GM12878 (cell line): ENCODE measurements around the gene RALB. TPM values are rescaled to one million over a fixed set of nuclear protein-coding genes. Genes with fewer than 3 reads are reported as not detected.

ENCODE experiments used
- ATAC-seq: fragments of 200-7000 bp; cut with Tn5 transposase; 3 replicates; pipeline ENCODE4 v1.9.1; 2020; ENCODE audit warnings: mild to moderate bottlenecking, moderate library complexity
- BruUV-seq: library from RNA; stranded (reverse); fragments of 400-500 nt; replicated peaks from 2 replicates; lab custom pipeline; 2021; lab: Mats Ljungman, UMichigan
- CTCF ChIA-PET: fragments of 300-600 bp; sonication (Branson Sonifier 250); formaldehyde crosslinking; extraction: SDS; loops from one replicate; lab custom pipeline; 2021; ENCODE audit warnings: inconsistent platforms; lab: Yijun Ruan, JAX
- POLR2A ChIA-PET: fragments of 350-600 bp; formaldehyde crosslinking; extraction: SDS; loops from one replicate; lab custom pipeline; 2021; ENCODE audit warnings: inconsistent platforms; lab: Charles Lee
- RAD21 ChIA-PET: fragments of 300-600 bp; sonication (Branson Sonifier 250); formaldehyde crosslinking; loops from one replicate; lab custom pipeline; 2023; ENCODE audit warnings: antibody characterized with exemption; ENCODE audit not compliant: unreplicated experiment; lab: Charles Lee
- SMC1A ChIA-PET: fragments of 300-600 bp; sonication (Branson Sonifier 250); formaldehyde crosslinking; loops from one replicate; lab custom pipeline; 2023; ENCODE audit not compliant: unreplicated experiment, uncharacterized antibody; lab: Charles Lee
- DNase-seq: peaks from one replicate; pipeline ENCODE4 v3.0.0-alpha.2; 2011; ENCODE audit warnings: low read depth, low spot score
- FAIRE-seq: peaks from 3 replicates; lab custom pipeline; 2011; peaks lifted over from hg19 to GRCh38; lab: Jason Lieb, UNC
- H2AFZ ChIP-seq: 2 replicates; pipeline ENCODE4 v1.6.0; 2011; ENCODE audit warnings: low read depth, low read length, control low read depth; ENCODE audit not compliant: control insufficient read depth
- H3K27ac ChIP-seq: 2 replicates; pipeline ENCODE4 v1.5.1; 2011; ENCODE audit warnings: control low read depth; ENCODE audit not compliant: control insufficient read depth, insufficient read depth
- H3K27me3 ChIP-seq, 2 experiments: replicated peaks in 1 of 2; 2 replicates each; pipeline versions ENCODE4 v1.6.0 to v1.6.1; 2011; ENCODE audit warnings: low read length in 1 of 2; ENCODE audit not compliant: control insufficient read depth in 2 of 2, insufficient read depth in 2 of 2
- H3K36me3 ChIP-seq, 2 experiments: 2 replicates each; pipeline ENCODE4 v1.5.1; 2011; ENCODE audit warnings: low read length in 1 of 2; ENCODE audit not compliant: control insufficient read depth in 2 of 2, insufficient read depth in 2 of 2
- H3K4me1 ChIP-seq: 2 replicates; pipeline ENCODE4 v1.6.1; 2011; ENCODE audit warnings: mild to moderate bottlenecking, low read length, moderate library complexity, mixed read lengths; ENCODE audit not compliant: control insufficient read depth, insufficient read depth
- H3K4me2 ChIP-seq: 2 replicates; pipeline ENCODE4 v1.6.0; 2011; ENCODE audit warnings: control low read depth; ENCODE audit not compliant: control insufficient read depth, insufficient read depth
- H3K4me3 ChIP-seq: fragments of 200-600 bp; sonication (generic); 2 replicates; pipeline ENCODE4 v1.5.1; 2016
- H3K79me2 ChIP-seq: 2 replicates; pipeline ENCODE4 v1.6.0; 2011; ENCODE audit warnings: low read length; ENCODE audit not compliant: control insufficient read depth, insufficient read depth
- H3K9ac ChIP-seq: 2 replicates; pipeline ENCODE4 v1.8.0; 2011; ENCODE audit warnings: low read length, control low read depth, mixed read lengths; ENCODE audit not compliant: control insufficient read depth, insufficient read depth
- H3K9me3 ChIP-seq: replicated peaks from 3 replicates; pipeline ENCODE4 v1.5.1; 2011; ENCODE audit warnings: mild to moderate bottlenecking, low read length; ENCODE audit not compliant: control insufficient read depth, insufficient read depth
- H4K20me1 ChIP-seq: 2 replicates; pipeline ENCODE4 v1.6.0; 2011; ENCODE audit not compliant: control insufficient read depth, insufficient read depth
- CBX3 ChIP-seq: fragments of 200-600 bp; sonication (generic); IDR thresholded peaks from 2 replicates; pipeline ENCODE4 v1.6.1; 2016; ENCODE audit warnings: low read depth, borderline replicate concordance
- EGR1 ChIP-seq, 2 experiments: IDR thresholded peaks; 1 replicate in 1 of 2; 2 replicates in 1 of 2; pipeline ENCODE4 v1.6.1; 2011 to 2012; ENCODE audit warnings: low read depth in 2 of 2, low read length in 2 of 2, borderline replicate concordance in 1 of 2, mild to moderate bottlenecking in 1 of 2, moderate library complexity in 1 of 2
- GABPA ChIP-seq: IDR thresholded peaks from 2 replicates; pipeline ENCODE4 v1.6.1; 2014; ENCODE audit warnings: antibody characterized with exemption, low read depth, mild to moderate bottlenecking, inconsistent platforms
- MYB ChIP-seq: fragments of 150-350 bp; IDR thresholded peaks from 2 replicates; pipeline ENCODE4 v1.6.1; 2014; ENCODE audit warnings: mild to moderate bottlenecking, low read depth, low read length, borderline replicate concordance
- NFYA ChIP-seq: IDR thresholded peaks from 2 replicates; pipeline ENCODE4 v1.6.1; 2011; ENCODE audit warnings: low read depth, mild to moderate bottlenecking, low read length, improper control_type of control experiment, borderline replicate concordance
- PML ChIP-seq: IDR thresholded peaks from 2 replicates; pipeline ENCODE4 v1.6.1; 2012; ENCODE audit warnings: low read length, inconsistent platforms
- RUNX3 ChIP-seq: IDR thresholded peaks from 2 replicates; pipeline ENCODE4 v1.6.1; 2012; ENCODE audit warnings: low read length, inconsistent platforms
- SIX5 ChIP-seq: IDR thresholded peaks from 2 replicates; pipeline ENCODE4 v1.6.1; 2011; ENCODE audit warnings: mild to moderate bottlenecking, low read depth, low read length, moderate library complexity; ENCODE audit not compliant: severe bottlenecking
- SP1 ChIP-seq: IDR thresholded peaks from one replicate; pipeline ENCODE4 v1.6.1; 2011; ENCODE audit warnings: low read depth, low read length
- SREBF1 ChIP-seq: IDR thresholded peaks from 2 replicates; pipeline ENCODE4 v1.6.1; 2012; ENCODE audit warnings: mild to moderate bottlenecking, low read length
- STAT1 ChIP-seq: fragments of 450-650 bp; conservative IDR thresholded peaks from 2 replicates; pipeline ENCODE4 v1.6.1; 2014; ENCODE audit warnings: antibody characterized with exemption, mild to moderate bottlenecking
- WGBS: methylation state at CpG from one replicate; pipeline ENCODE4 v1.1.6; 2016; ENCODE audit warnings: low lambda C conversion rate; ENCODE audit not compliant: insufficient replicate concordance, insufficient coverage; ENCODE audit errors: missing lambda C conversion rate; 5-methylcytosine and 5-hydroxymethylcytosine counted together
- in situ Hi-C: fragments of 300-500 bp; cut with MboI; formaldehyde crosslinking; loops from 9 replicates; pipeline ENCODE4 v1.14.3; 2018; ENCODE audit warnings: mixed read lengths
- intact Hi-C: fragments of 100-400 bp; cut with micrococcal nuclease; formaldehyde crosslinking; loops from one replicate; pipeline ENCODE4 v1.14.2; 2022; ENCODE audit not compliant: unreplicated experiment
- polyA plus RNA-seq, 11 experiments: library from polyadenylated mRNA; depleted of rRNA in 4 of 11; unstranded in 6 of 11; stranded (reverse) in 5 of 11; fragments of >200 nt; fragmentation: Nextera tagmentation in 4 of 11; fragmentation: Illumina TruSeq in 1 of 11; extraction: Ambion mirVana in 4 of 11; extraction: Trizol in 1 of 11; gene quantifications; 1 replicate in 1 of 11; 2 replicates in 10 of 11; pipeline versions ENCODE4 v1.2.1 to v1.2.3, GENCODE V29; 2011 to 2016; ENCODE audit warnings: inconsistent platforms in 2 of 11, missing spikeins in 2 of 11, low read depth in 1 of 11
- total RNA-seq, 4 experiments: library from RNA; depleted of rRNA in 3 of 4; stranded (reverse); fragments of >200 nt in 3 of 4; fragmentation: Illumina TruSeq in 1 of 4; extraction: Trizol in 1 of 4; gene quantifications; 2 replicates each; pipeline versions ENCODE4 v1.2.1 to v1.2.3, GENCODE V29; 2013 to 2021
- TF ChIP-seq, protein P1 (sequence below): fragments of 450-650 bp; formaldehyde crosslinking; IDR thresholded peaks from 2 replicates; pipeline ENCODE4 v1.5.0; 2022; ENCODE audit warnings: mild to moderate bottlenecking, missing genetic modification characterization
- TF ChIP-seq, protein P2 (sequence below): fragments of 450-650 bp; IDR thresholded peaks from 2 replicates; pipeline ENCODE4 v1.6.1; 2017; ENCODE audit warnings: mild to moderate bottlenecking, low read depth, inconsistent platforms; ENCODE audit not compliant: poor library complexity, severe bottlenecking
- TF ChIP-seq, protein P3 (sequence below): IDR thresholded peaks from 2 replicates; pipeline ENCODE4 v1.6.1; 2012; ENCODE audit warnings: low read length, inconsistent platforms

The RALB gene
- total and polyA plus RNA-seq, 10 of the 15 experiments (the other 5 are each of a cell fraction or from before 2014, with no cell fraction given) = 8.3 to 54.0 (median 24.2) TPM

DNA sequence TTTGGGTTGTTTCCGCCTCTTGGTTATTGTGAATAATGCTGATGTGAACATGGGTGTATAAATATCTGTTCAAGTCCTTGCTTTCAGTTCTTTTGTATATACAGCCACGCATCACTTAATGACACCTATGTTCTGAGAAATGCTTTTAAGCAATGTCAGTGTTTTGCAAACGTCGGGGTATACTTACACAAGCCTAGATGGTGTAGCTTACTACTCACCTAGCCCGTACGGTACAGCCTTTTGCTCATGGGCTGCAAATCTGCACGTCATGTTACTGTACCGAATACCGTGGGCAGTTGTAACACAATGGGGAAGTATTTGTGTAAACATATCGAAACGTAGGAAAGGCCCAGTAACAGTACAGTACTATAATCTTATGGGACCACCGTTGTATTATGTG, 12.4 kb downstream of the RALB start:
- H4K20me1 ChIP-seq = no peaks in the 10 kb centered on the region
- CTCF ChIA-PET = interaction anchor here (1.0 to 1.7 kb wide), 3 partner anchors 10 to 48 kb away, joined by 3 to 7 read pairs (median 4); partner anchors contain the start of gene RALB
- H3K4me3 ChIP-seq = peak overlapping the region; percentile 2; the same call in 1 of the 2 replicates
- POLR2A ChIA-PET = interaction anchor here (0.9 to 1.6 kb wide), 3 partner anchors 11 to 33 kb away, joined by 3 to 4 read pairs (median 4); no protein-coding TSS in a partner anchor
- intact Hi-C loops = no loop called here
- FAIRE-seq (no peak), DNase-seq (no peak), ATAC-seq (peak; percentile 75)
- no peak overlapping the region for H3K9ac ChIP-seq
- peaks cover 17% of the 10 kb centered on the region for H3K4me1 ChIP-seq
- SMC1A ChIA-PET = interaction anchor here (1.0 to 3.7 kb wide), 7 partner anchors 9 to 88 kb away, joined by 3 to 25 read pairs (median 6); partner anchors contain the start of gene RALB
- no peaks in the 10 kb centered on the region for H3K27me3 ChIP-seq
- BruUV-seq = no TSS peak
- peak overlapping the region; percentile 28; the same call in 1 of the 2 replicates for H3K4me2 ChIP-seq
- TF ChIP-seq EGR1 (IDR thresholded peaks at IDR 0.05; ENCODE audit: borderline replicate concordance in 1 of 2, low read depth in 2 of 2, low read length in 2 of 2) (no peak), MYB (no peak), CBX3 (no peak), GABPA (no peak), SREBF1 (no peak), PML (no peak), RUNX3 (no peak), SIX5 (no peak), STAT1 (no peak), NFYA (no peak), SP1 (no peak)
- TF ChIP-seq, protein P1, sequence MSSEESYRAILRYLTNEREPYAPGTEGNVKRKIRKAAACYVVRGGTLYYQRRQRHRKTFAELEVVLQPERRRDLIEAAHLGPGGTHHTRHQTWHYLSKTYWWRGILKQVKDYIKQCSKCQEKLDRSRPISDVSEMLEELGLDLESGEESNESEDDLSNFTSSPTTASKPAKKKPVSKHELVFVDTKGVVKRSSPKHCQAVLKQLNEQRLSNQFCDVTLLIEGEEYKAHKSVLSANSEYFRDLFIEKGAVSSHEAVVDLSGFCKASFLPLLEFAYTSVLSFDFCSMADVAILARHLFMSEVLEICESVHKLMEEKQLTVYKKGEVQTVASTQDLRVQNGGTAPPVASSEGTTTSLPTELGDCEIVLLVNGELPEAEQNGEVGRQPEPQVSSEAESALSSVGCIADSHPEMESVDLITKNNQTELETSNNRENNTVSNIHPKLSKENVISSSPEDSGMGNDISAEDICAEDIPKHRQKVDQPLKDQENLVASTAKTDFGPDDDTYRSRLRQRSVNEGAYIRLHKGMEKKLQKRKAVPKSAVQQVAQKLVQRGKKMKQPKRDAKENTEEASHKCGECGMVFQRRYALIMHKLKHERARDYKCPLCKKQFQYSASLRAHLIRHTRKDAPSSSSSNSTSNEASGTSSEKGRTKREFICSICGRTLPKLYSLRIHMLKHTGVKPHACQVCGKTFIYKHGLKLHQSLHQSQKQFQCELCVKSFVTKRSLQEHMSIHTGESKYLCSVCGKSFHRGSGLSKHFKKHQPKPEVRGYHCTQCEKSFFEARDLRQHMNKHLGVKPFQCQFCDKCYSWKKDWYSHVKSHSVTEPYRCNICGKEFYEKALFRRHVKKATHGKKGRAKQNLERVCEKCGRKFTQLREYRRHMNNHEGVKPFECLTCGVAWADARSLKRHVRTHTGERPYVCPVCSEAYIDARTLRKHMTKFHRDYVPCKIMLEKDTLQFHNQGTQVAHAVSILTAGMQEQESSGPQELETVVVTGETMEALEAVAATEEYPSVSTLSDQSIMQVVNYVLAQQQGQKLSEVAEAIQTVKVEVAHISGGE (CRISPR knock-in tag) = no peak
- TF ChIP-seq, protein P2, sequence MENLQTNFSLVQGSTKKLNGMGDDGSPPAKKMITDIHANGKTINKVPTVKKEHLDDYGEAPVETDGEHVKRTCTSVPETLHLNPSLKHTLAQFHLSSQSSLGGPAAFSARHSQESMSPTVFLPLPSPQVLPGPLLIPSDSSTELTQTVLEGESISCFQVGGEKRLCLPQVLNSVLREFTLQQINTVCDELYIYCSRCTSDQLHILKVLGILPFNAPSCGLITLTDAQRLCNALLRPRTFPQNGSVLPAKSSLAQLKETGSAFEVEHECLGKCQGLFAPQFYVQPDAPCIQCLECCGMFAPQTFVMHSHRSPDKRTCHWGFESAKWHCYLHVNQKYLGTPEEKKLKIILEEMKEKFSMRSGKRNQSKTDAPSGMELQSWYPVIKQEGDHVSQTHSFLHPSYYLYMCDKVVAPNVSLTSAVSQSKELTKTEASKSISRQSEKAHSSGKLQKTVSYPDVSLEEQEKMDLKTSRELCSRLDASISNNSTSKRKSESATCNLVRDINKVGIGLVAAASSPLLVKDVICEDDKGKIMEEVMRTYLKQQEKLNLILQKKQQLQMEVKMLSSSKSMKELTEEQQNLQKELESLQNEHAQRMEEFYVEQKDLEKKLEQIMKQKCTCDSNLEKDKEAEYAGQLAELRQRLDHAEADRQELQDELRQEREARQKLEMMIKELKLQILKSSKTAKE = no peak
- TF ChIP-seq, protein P3, sequence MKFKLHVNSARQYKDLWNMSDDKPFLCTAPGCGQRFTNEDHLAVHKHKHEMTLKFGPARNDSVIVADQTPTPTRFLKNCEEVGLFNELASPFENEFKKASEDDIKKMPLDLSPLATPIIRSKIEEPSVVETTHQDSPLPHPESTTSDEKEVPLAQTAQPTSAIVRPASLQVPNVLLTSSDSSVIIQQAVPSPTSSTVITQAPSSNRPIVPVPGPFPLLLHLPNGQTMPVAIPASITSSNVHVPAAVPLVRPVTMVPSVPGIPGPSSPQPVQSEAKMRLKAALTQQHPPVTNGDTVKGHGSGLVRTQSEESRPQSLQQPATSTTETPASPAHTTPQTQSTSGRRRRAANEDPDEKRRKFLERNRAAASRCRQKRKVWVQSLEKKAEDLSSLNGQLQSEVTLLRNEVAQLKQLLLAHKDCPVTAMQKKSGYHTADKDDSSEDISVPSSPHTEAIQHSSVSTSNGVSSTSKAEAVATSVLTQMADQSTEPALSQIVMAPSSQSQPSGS = no peak
- RAD21 ChIA-PET = interaction anchor here (0.9 to 1.4 kb wide), 2 partner anchors 13 to 48 kb away, joined by 4 read pairs; partner anchors contain the start of gene RALB
- H3K36me3 ChIP-seq = peaks cover 0 to 4% of the 10 kb centered on the region in 2 experiments; a peak in 1 of 4 replicates
- no peak overlapping the region for H3K27ac ChIP-seq
- no peak overlapping the region for H2AFZ ChIP-seq
- peaks cover 25% of the 10 kb centered on the region for H3K79me2 ChIP-seq
- peaks cover 8% of the 10 kb centered on the region; the same call in 2 of the 3 replicates for H3K9me3 ChIP-seq
- in situ Hi-C loops = no loop called here
- 61% methylated on average over 12 of the region's 12 CpGs for WGBS
